ENCODE measurements around the gene TLCD1.

The TLCD1 gene

DNA sequence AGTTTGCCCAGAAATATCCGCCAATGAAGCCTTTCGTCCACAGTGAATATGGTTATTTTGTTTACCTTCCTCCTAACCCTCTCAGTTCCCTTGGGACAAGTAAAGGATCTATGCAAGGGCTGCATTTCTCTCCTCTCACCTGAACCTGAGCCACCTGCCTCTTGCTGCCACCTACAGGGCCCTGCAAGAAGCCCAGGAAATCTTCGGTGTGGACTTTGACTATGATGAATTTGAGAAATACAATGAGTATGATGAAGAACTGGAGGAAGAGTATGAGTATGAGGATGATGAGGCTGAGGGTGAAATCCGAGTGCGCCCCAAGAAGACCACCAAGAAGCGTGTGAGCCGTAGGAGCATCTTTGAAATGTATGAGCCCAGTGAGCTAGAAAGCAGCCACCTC is 50.1 kb downstream of the TLCD1 start:
- no peak overlapping the region for H3K27ac ChIP-seq
- 0 out of 2 replicates have a peak, but pooled peaks cover 4% of the 10 kb centered on the region for H4K20me1 ChIP-seq (ENCODE audit: insufficient read depth)
- peaks cover under 1% of the 10 kb centered on the region for H3K4me1 ChIP-seq (ENCODE audit: low read depth, poor library complexity, severe bottlenecking)
- H2AFZ ChIP-seq (ENCODE audit: low read depth) = no peak overlapping the region
- H3K36me3 ChIP-seq (ENCODE audit: insufficient read depth) = peaks cover 24% of the 10 kb centered on the region
- no peak overlapping the region for H3K4me2 ChIP-seq
- no peak overlapping the region for H3K9ac ChIP-seq
- H3K79me2 ChIP-seq (ENCODE audit: insufficient read depth, low read depth) = peaks cover 3% of the 10 kb centered on the region; the same call in 1 of the 2 replicates
- no peak overlapping the region for H3K4me3 ChIP-seq (IDR thresholded peaks at IDR 0.05; ENCODE audit: insufficient read depth, low read depth, low read length)
- H3K27me3 ChIP-seq (ENCODE audit: insufficient read depth, low read depth) = no peaks in the 10 kb centered on the region
- TF ChIP-seq CTCF (conservative IDR thresholded peaks at IDR 0.05; ENCODE audit: low read depth, low read length) = peak; percentile 57

- H4K20me1 ChIP-seq (ENCODE audit: insufficient read depth) = 0 out of 2 replicates have a peak, but pooled peaks cover 5% of the 10 kb centered on the region
- H3K4me2 ChIP-seq = no peak overlapping the region
- H3K9ac ChIP-seq = no peak overlapping the region
- H3K27me3 ChIP-seq (ENCODE audit: insufficient read depth, low read depth) = no peaks in the 10 kb centered on the region
- H3K4me3 ChIP-seq (IDR thresholded peaks at IDR 0.05; ENCODE audit: insufficient read depth, low read depth, low read length) = no peak overlapping the region
- no peak for TF ChIP-seq CTCF (conservative IDR thresholded peaks at IDR 0.05; ENCODE audit: low read depth, low read length)
- H2AFZ ChIP-seq (ENCODE audit: low read depth) = no peak overlapping the region
- peaks cover 5% of the 10 kb centered on the region for H3K4me1 ChIP-seq (ENCODE audit: low read depth, poor library complexity, severe bottlenecking)
- H3K79me2 ChIP-seq (ENCODE audit: insufficient read depth, low read depth) = peaks cover 5% of the 10 kb centered on the region; the same call in 1 of the 2 replicates
- no peak overlapping the region for H3K27ac ChIP-seq
- H3K36me3 ChIP-seq (ENCODE audit: insufficient read depth) = peaks cover 24% of the 10 kb centered on the region
These were observed 50.5 kb downstream of the TLCD1 start for GRCh38 chr17:28675490-28675889.

All from KMS-11 (cell line).